ENCODE data around the gene NPBWR2. TPM values are rescaled to one million over a fixed set of nuclear protein-coding genes. Genes with fewer than 3 reads are reported as not detected.

Gene NPBWR2
- polyA plus RNA-seq, 1 donor (not counting 4 experiments of a cell fraction or from before 2014, with no cell fraction given), result not detected

GRCh38 chr20:64143018-64143801 is 35.8 kb upstream of the NPBWR2 start:
- no peak overlapping the region for H3K9ac ChIP-seq (ENCODE audit: control insufficient read depth, extremely low read depth, insufficient read depth, low read length)
- H3K9me3 ChIP-seq (ENCODE audit: control insufficient read depth, low read depth, low read length), result peaks cover 10% of the 10 kb centered on the region
- no peak overlapping the region for H2AFZ ChIP-seq (ENCODE audit: control insufficient read depth, low read length)
- H3K4me3 ChIP-seq (ENCODE audit: control insufficient read depth in 2 of 3, extremely low read depth in 1 of 3, insufficient read depth in 2 of 3, low read depth in 1 of 3, low read length in 3 of 3), result no peak overlapping the region
- H3K9me1 ChIP-seq (ENCODE audit: control insufficient read depth, extremely low read depth, insufficient read depth, low read length), result no peaks in the 10 kb centered on the region
- no peaks in the 10 kb centered on the region for H3K4me1 ChIP-seq (ENCODE audit: control insufficient read depth, extremely low read depth, insufficient read depth, low read length)
- no peaks in the 10 kb centered on the region for H3K79me2 ChIP-seq (ENCODE audit: control insufficient read depth, insufficient read depth, low read length)
- H3K27ac ChIP-seq (ENCODE audit: control insufficient read depth, insufficient read depth, low read length), result no peak overlapping the region
- DNase-seq (ENCODE audit: low read depth, low spot score) (no peak), FAIRE-seq (no peak)
- dilution Hi-C loops (cut with MboI; ENCODE audit: extremely low pct_ligation_motif_present, low sequenced_read_pairs), result no loop called here
- H4K20me1 ChIP-seq (ENCODE audit: control insufficient read depth, extremely low read depth, insufficient read depth, low read length), result no peaks in the 10 kb centered on the region
- no peaks in the 10 kb centered on the region for H3K36me3 ChIP-seq (ENCODE audit: control insufficient read depth in 2 of 2, extremely low read depth in 1 of 2, insufficient read depth in 2 of 2, low read length in 2 of 2)
- no peak overlapping the region for H3K4me2 ChIP-seq (ENCODE audit: control insufficient read depth, extremely low read depth, insufficient read depth, low read depth, low read length)
- peaks cover 3% of the 10 kb centered on the region for H3K27me3 ChIP-seq (ENCODE audit: control insufficient read depth, extremely low read depth, insufficient read depth, low read length)
- TF ChIP-seq EZH2 (IDR thresholded peaks at IDR 0.05; ENCODE audit: low read length) (no peak), CTCF (optimal IDR thresholded peaks at IDR 0.05 in 1 of 3, IDR thresholded peaks at IDR 0.05 in 1 of 3, conservative IDR thresholded peaks at IDR 0.05 in 1 of 3; ENCODE audit: extremely low read depth in 1 of 3, insufficient read depth in 2 of 3, low read length in 3 of 3) (no peak)

DNA sequence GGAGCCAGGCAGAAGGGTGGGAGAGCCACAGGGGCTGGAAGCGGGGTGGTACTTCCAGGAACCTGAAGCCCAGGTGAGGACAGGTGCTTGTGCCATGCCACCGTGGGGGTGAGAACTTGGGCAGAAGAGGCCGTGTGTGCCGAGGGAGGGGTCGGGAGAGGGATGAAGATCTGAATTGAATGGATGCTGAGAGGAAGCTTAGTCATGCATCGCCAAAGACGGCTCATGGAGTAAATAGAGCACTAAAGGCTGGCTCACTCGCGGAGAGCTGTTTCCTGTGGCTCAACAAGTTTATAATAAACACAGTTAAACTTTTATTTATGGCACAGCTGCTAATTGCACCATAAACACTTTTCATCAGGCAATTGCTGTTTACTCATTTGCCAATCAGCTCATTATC is 35.2 kb upstream of the NPBWR2 start:
- H3K27me3 ChIP-seq (ENCODE audit: control insufficient read depth, extremely low read depth, insufficient read depth, low read length), result peaks cover 3% of the 10 kb centered on the region
- no peaks in the 10 kb centered on the region for H4K20me1 ChIP-seq (ENCODE audit: control insufficient read depth, extremely low read depth, insufficient read depth, low read length)
- dilution Hi-C loops (cut with MboI; ENCODE audit: extremely low pct_ligation_motif_present, low sequenced_read_pairs), result no loop called here
- no peaks in the 10 kb centered on the region for H3K4me1 ChIP-seq (ENCODE audit: control insufficient read depth, extremely low read depth, insufficient read depth, low read length)
- H2AFZ ChIP-seq (ENCODE audit: control insufficient read depth, low read length), result no peak overlapping the region
- no peaks in the 10 kb centered on the region for H3K9me1 ChIP-seq (ENCODE audit: control insufficient read depth, extremely low read depth, insufficient read depth, low read length)
- no peak overlapping the region for H3K9ac ChIP-seq (ENCODE audit: control insufficient read depth, extremely low read depth, insufficient read depth, low read length)
- H3K4me2 ChIP-seq (ENCODE audit: control insufficient read depth, extremely low read depth, insufficient read depth, low read depth, low read length), result no peak overlapping the region
- H3K36me3 ChIP-seq (ENCODE audit: control insufficient read depth in 2 of 2, extremely low read depth in 1 of 2, insufficient read depth in 2 of 2, low read length in 2 of 2), result no peaks in the 10 kb centered on the region
- no peak for DNase-seq (ENCODE audit: low read depth, low spot score)
- peaks cover 10% of the 10 kb centered on the region for H3K9me3 ChIP-seq (ENCODE audit: control insufficient read depth, low read depth, low read length)
- no peaks in the 10 kb centered on the region for H3K79me2 ChIP-seq (ENCODE audit: control insufficient read depth, insufficient read depth, low read length)
- H3K4me3 ChIP-seq (ENCODE audit: control insufficient read depth in 2 of 3, extremely low read depth in 1 of 3, insufficient read depth in 2 of 3, low read depth in 1 of 3, low read length in 3 of 3), result no peak overlapping the region
- H3K27ac ChIP-seq (ENCODE audit: control insufficient read depth, insufficient read depth, low read length), result no peak overlapping the region
- TF ChIP-seq CTCF (optimal IDR thresholded peaks at IDR 0.05 in 1 of 3, IDR thresholded peaks at IDR 0.05 in 1 of 3, conservative IDR thresholded peaks at IDR 0.05 in 1 of 3; ENCODE audit: extremely low read depth in 1 of 3, insufficient read depth in 2 of 3, low read length in 3 of 3), result no peak
- TF ChIP-seq EZH2 (IDR thresholded peaks at IDR 0.05; ENCODE audit: low read length), result no peak
- no peak for FAIRE-seq

Data from keratinocyte (primary cell).